GM19467 (cell line): ENCODE data around the gene F11R.
"Not testable (repeated sequence)": the region's sequence is repeated elsewhere in the genome, so short reads cannot be mapped to it uniquely, and the experiment has no call there.

Experiments used
- ATAC-seq: cut with Tn5 transposase; IDR thresholded peaks from one replicate; pipeline ENCODE4 v1.9.1; 2021; ENCODE audit warnings: mild to moderate bottlenecking, moderate library complexity; ENCODE audit not compliant: unreplicated experiment

Gene F11R

GRCh38 chr1:160978510-160978927 lies 42.4 kb downstream of the F11R start:
- no peak for ATAC-seq

DNA sequence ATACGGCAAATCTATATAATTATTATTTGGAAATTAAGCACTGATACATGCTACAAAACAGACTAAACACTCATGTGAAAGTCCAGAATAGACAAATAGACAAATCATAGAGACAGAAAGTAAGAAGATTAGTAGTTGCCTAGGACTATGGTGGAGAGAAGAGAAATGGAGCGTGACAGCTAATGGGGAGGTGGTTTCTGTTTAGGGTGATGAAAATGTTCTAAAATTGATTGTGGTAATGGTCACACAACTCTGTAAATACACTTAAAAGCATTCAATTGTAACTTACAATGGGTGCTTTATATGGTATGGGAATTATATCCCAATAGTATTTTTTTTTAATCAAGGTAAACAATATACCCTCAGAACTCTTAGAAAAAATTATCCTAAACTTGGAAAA lies 45.9 kb downstream of the F11R start:
- no peak for ATAC-seq

DNA sequence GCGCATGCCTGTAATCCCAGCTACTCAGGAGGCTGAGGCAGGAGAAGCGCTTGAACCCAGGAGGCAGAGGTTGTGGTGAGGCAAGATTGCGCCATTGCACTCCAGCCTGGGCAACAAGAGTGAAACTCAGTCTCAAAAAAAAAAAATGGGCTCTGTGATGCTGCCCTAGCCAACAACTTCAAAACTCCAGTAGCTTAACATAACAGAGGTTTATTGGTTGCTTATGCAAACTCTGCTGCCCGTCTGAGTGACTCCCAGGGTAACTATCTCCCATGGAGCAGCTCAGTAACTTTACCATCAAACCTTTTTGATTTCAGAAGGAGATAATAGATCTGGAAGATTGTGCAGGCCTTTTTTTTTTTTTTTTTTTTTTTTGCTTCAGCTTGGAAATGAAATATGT lies 47.5 kb downstream of the F11R start:
- ATAC-seq = no peak

DNA sequence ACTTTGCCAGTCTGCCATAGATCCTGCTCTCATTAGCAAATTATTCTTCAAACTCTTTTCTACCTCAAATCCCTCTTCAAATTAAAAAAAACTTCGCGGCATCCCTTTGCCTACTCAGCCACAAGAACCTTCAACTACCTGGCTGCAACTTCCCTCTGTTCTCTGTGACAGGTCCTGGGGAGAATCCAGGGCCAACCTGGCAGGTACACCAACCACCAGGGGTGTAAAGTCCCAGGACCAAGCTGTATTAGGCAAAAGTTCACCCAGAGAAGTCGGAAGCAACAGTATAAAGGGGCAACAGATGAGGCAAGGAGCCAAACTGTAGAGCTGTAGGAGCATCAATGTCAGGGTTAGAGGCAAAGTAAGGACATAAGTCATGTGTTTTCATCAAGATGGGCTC lies 48.0 kb downstream of the F11R start:
- no peak for ATAC-seq

DNA sequence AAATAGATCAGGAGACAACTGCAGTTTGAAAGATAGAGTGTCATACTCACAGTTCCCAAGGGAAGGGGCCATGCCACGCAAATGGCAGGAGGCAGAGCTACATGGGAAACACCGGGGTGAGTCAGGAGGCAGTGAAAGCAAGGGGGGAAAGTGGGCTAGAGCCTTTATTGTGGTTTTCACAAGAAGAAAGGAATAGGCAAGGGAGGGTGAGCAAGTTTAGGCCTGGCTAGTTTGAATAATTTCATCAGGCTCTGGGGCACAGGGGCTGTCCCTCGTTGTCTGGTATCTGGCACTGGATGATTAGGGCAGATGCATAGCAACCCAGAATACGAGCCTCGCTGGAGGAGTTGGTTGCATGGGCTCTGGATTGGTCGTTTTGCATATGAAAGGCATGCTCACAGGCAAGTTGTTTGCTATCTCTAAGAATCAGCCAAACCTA lies 49.3 kb downstream of the F11R start:
- no peak for ATAC-seq

- no peak for ATAC-seq
Observed at GRCh38 chr1:160963521-160963920, 57.4 kb downstream of the F11R start.

GRCh38 chr1:160961419-160961818 lies 59.5 kb downstream of the F11R start:
- ATAC-seq = no peak

GRCh38 chr1:160956966-160957365 lies 64.0 kb downstream of the F11R start:
- ATAC-seq = no peak

DNA sequence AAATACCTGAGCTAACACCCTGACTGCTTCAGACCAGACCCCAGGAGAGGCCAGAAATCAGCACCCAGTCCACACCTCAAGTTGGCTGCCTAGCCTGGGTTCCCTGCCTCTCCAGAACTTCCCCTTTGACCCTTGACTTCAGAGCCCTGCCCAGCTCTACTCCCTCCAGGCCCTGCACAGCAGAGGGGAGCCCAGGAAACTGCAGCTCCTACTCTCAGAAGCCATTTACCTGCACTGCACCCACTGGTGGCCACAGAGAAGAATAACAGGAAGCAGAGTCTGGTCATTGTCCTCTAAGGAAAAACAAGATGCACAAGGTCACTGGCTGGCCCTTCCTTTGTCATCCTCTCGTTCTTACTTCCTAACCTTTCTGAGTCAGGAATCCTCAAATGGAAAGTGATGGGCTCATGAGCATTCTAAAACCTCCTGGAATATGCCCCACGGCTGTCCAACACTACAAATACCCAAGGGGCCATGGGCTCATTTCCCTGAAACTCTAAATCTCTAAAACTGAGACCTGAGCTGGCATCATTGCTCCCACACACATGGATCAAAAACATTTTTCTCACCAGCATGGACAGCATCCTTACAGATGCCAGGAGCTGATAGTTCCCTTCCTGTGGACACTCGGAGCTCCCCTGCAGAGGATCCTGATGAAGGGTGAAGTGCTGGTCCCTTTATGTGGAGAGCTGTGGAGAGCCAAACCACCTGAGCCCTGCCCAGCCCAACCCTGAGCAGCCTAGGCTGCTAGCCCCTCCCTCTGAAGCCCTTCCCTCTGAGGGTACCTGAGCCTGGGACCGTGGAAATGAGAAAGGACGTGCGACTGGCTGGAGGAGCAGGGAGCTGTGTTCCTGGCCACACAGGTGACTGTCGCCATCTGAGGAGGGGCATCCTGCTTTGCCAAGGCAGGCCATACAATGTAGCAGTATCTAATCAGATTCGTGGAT lies 66.5 kb downstream of the F11R start, which contains the start of gene ITLN2:
Gene ITLN2, minus strand, starts transcription at position 652 of the 947 bp plus-strand sequence. Its CDS starts 68 bp downstream, at position 584.
- ATAC-seq = peak; percentile 53

GRCh38 chr1:160953030-160953429 lies 67.9 kb downstream of the F11R start:
- ATAC-seq = no peak

DNA sequence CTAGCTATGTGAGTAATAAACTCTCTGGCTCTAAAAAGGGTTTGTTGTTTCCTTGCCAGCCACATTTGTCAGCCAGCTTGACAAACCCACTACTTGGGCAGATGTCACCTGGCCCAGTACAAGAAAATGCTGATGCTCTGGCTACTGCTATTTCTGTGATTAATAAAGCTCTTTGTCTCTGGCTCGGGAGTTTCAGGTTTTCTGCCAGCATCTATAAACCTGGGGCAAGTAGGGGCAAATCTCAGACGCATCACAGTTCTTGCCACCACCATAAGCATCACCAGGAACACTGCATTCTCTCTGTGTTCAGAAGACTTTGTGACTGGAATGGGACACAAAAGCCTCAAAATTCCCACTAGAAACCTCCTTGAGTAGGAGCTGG lies 68.8 kb downstream of the F11R start:
- no peak for ATAC-seq

- ATAC-seq = no peak
Observed at GRCh38 chr1:160951443-160952128, 69.4 kb downstream of the F11R start.

GRCh38 chr1:160950657-160951056 lies 70.3 kb downstream of the F11R start:
- ATAC-seq = no peak

DNA sequence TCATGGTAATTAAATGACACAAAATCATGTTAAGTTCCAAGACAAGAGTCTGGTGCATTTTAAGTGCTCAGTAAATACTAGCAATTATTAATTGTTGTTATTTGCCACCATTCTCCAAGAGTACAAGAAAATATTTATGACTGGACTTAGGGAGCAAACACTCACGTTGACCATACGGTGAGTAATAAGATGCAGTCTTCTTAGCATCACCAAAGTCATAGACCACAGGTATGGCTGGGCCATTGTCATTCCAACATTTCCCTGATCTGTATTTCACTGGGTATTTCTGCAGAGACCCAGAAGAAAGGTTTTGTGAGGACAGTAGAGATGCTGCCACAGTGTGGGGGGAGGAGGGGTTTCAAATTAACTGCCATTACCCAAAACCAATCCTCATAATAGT lies 71.1 kb downstream of the F11R start:
- ATAC-seq = no peak

- ATAC-seq = not testable (repeated sequence)
Observed at GRCh38 chr1:160949216-160949880, 71.6 kb downstream of the F11R start.

- ATAC-seq = not testable (repeated sequence)
Observed at GRCh38 chr1:160947174-160947759, 73.7 kb downstream of the F11R start.

- not testable (repeated sequence) for ATAC-seq
Observed at GRCh38 chr1:160945881-160946280, 75.1 kb downstream of the F11R start.
